ENCODE measurements around the gene CMIP. TPM values are rescaled to one million over a fixed set of nuclear protein-coding genes. Genes with fewer than 3 reads are reported as not detected.

The CMIP gene
- polyA plus RNA-seq, 3 donors, result 0.85 to 61.9 (median 0.93) TPM

DNA sequence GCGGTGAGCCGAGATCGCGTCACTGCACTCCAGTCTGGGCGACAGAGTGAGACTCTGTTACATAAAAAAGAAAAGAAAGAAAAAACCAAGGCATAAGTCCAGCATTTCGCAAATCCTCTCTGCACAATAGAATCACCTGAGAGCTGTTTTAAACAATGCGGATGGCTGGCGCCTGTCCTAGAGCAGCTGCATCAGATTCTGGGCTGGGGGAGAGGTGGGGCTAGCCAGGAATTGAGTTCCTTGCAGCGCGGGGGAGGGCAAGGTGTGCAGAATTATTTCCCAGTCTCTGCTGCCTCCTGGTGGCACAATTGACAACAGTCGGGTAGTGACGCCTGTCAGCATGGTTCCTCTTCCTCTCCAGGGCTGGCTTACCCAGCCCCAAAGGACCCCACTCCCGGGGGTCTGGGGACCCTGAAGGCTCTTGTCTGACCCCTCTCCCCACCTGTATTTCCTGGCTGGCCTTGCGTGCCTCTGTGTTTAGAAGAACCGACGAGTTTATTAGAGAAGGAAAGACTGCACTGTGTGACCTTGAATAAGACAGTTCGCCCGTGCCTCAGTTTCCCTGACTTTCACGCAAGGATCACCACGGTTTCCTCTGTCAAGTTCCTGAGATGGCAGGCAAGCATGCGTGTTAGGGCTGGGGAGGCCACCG lies 293.4 kb downstream of the CMIP start:
- H2AFZ ChIP-seq (ENCODE audit: insufficient read depth, low read depth, low read length, poor library complexity, severe bottlenecking), result peak overlapping the region; percentile 76
- no peaks in the 10 kb centered on the region for H4K20me1 ChIP-seq (ENCODE audit: insufficient read depth, low read length)
- H3K36me3 ChIP-seq (replicated peaks in 1 of 2; ENCODE audit: control insufficient read depth in 1 of 2, insufficient read depth in 2 of 2, low read length in 2 of 2), result no peaks in the 10 kb centered on the region
- peak overlapping the region; percentile 86 for H3K4me2 ChIP-seq (replicated peaks; ENCODE audit: extremely low read depth, low read length, poor library complexity, severe bottlenecking)
- peaks cover 35 to 38% of the 10 kb centered on the region in 2 donors for H3K4me1 ChIP-seq (ENCODE audit: control insufficient read depth in 1 of 2, insufficient read depth in 2 of 2, low read length in 2 of 2)
- Mint-ChIP-seq H3K4me3 (peak overlapping the region; percentile 72 to 88), H3K36me3 (peaks cover 0 to 3% of the 10 kb centered on the region in 2 donors), H3K9me3 (peaks cover 0 to 7% (median 0%) of the 10 kb centered on the region in 7 donors), H3K4me1 (peaks cover 40% of the 10 kb centered on the region), H3K27me3 (ENCODE audit: low read depth in 3 of 3) (peaks cover 0 to 3% (median 1%) of the 10 kb centered on the region in 3 donors), H3K27ac (peak overlapping the region; percentile 78 to 91 (median 88))
- WGBS (ENCODE audit: insufficient coverage), result 11% methylated on average over 12 of the region's 22 CpGs
- no peaks in the 10 kb centered on the region for H3K9me3 ChIP-seq (replicated peaks in 1 of 2; ENCODE audit: control insufficient read depth in 1 of 2, insufficient read depth in 1 of 2, low read length in 2 of 2)
- TF ChIP-seq, protein P1, sequence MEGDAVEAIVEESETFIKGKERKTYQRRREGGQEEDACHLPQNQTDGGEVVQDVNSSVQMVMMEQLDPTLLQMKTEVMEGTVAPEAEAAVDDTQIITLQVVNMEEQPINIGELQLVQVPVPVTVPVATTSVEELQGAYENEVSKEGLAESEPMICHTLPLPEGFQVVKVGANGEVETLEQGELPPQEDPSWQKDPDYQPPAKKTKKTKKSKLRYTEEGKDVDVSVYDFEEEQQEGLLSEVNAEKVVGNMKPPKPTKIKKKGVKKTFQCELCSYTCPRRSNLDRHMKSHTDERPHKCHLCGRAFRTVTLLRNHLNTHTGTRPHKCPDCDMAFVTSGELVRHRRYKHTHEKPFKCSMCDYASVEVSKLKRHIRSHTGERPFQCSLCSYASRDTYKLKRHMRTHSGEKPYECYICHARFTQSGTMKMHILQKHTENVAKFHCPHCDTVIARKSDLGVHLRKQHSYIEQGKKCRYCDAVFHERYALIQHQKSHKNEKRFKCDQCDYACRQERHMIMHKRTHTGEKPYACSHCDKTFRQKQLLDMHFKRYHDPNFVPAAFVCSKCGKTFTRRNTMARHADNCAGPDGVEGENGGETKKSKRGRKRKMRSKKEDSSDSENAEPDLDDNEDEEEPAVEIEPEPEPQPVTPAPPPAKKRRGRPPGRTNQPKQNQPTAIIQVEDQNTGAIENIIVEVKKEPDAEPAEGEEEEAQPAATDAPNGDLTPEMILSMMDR (IDR thresholded peaks at IDR 0.05), result peak; percentile 94
- H3K27me3 ChIP-seq (ENCODE audit: control insufficient read depth in 2 of 2, insufficient read depth in 2 of 2, low read length in 2 of 2), result no peaks in the 10 kb centered on the region
- peak overlapping the region; percentile 58 for H3K9ac ChIP-seq (ENCODE audit: insufficient read depth, low read length, poor library complexity, severe bottlenecking)
- peak; percentile 68 to 83 (median 79) for DNase-seq
- intact Hi-C loops (cut with micrococcal nuclease), result loop anchor here (5.0 to 10.0 kb wide), 8 partner anchors 113 to 703 kb away; partner anchors contain the start of genes ATMIN (in 1 of the 2) and GCSH (in 1 of the 2)
- no peaks in the 10 kb centered on the region for H3K79me2 ChIP-seq (ENCODE audit: insufficient read depth, low read length)
- peak overlapping the region; percentile 25 to 76 (median 30) for H3K4me3 ChIP-seq (replicated peaks in 1 of 3; ENCODE audit: low read depth in 2 of 3, low read length in 3 of 3)
- H3K27ac ChIP-seq (ENCODE audit: low read depth in 1 of 2, low read length in 2 of 2), result peak overlapping the region in 1 of 2 donors; percentile 72

DNA sequence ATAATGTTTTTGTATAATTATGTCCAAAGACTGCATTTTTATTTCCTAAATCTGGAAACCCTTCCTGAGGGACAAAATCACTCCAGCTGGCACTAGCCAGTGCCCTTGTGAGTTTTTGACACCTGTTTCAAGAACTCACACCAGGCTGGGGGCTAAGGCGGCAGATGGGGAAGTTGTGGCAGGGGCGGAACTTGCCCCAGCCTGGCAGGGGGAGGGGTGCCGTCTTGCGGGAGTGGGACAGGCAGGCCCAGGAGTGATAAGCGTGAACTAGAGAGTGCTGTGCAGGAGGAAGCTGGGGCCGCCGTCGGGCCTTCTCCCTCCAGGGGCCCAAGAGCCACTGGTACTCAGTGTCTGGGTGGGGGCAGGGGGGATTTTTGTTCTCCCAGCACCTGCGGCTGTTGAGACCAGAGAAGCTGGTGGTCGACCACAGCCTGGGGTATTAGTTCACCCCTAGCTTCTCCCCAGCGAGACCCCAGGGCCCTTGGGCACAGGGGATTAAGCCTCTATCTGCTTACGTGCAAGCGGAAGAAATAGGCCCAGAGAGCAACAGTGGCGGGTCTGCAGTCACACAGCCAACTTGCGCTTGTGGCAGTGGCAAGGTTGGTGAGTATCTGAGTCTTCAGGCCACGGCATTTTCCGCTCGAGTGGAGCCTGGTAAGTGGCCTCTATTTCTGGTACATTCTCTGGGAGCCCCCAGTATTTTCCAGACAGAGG lies 294.3 kb downstream of the CMIP start:
- TF ChIP-seq, protein P1 (IDR thresholded peaks at IDR 0.05), result no peak
- Histone ChIP-seq H3K27me3 (ENCODE audit: control insufficient read depth in 2 of 2, insufficient read depth in 2 of 2, low read length in 2 of 2) (no peaks in the 10 kb centered on the region), H3K79me2 (ENCODE audit: insufficient read depth, low read length) (no peaks in the 10 kb centered on the region), H2AFZ (ENCODE audit: insufficient read depth, low read depth, low read length, poor library complexity, severe bottlenecking) (peak overlapping the region; percentile 76), H3K36me3 (replicated peaks in 1 of 2; ENCODE audit: control insufficient read depth in 1 of 2, insufficient read depth in 2 of 2, low read length in 2 of 2) (no peaks in the 10 kb centered on the region), H3K4me1 (ENCODE audit: control insufficient read depth in 1 of 2, insufficient read depth in 2 of 2, low read length in 2 of 2) (peaks cover 35 to 38% of the 10 kb centered on the region in 2 donors), H3K27ac (ENCODE audit: low read depth in 1 of 2, low read length in 2 of 2) (peak overlapping the region; percentile 50 to 72), H3K4me2 (replicated peaks; ENCODE audit: extremely low read depth, low read length, poor library complexity, severe bottlenecking) (peak overlapping the region; percentile 86), H3K4me3 (replicated peaks in 1 of 3; ENCODE audit: low read depth in 2 of 3, low read length in 3 of 3) (peak overlapping the region in 2 of 3 experiments; percentile 13 to 76), H3K9me3 (replicated peaks in 1 of 2; ENCODE audit: control insufficient read depth in 1 of 2, insufficient read depth in 1 of 2, low read length in 2 of 2) (no peaks in the 10 kb centered on the region), H4K20me1 (ENCODE audit: insufficient read depth, low read length) (no peaks in the 10 kb centered on the region), H3K9ac (ENCODE audit: insufficient read depth, low read length, poor library complexity, severe bottlenecking) (no peak overlapping the region)
- H3K4me3 Mint-ChIP-seq, result peak overlapping the region; percentile 52 to 88
- H3K36me3 Mint-ChIP-seq, result peaks cover 0 to 3% of the 10 kb centered on the region in 2 donors
- peak; percentile 80 to 84 (median 81) for DNase-seq
- peak overlapping the region; percentile 63 to 91 (median 83) for H3K27ac Mint-ChIP-seq
- peaks cover 40% of the 10 kb centered on the region for H3K4me1 Mint-ChIP-seq
- H3K9me3 Mint-ChIP-seq, result peaks cover 0 to 7% (median 0%) of the 10 kb centered on the region in 7 donors
- WGBS (ENCODE audit: insufficient coverage), result 30% methylated on average over 10 of the region's 18 CpGs
- H3K27me3 Mint-ChIP-seq (ENCODE audit: low read depth in 3 of 3), result peaks cover 0 to 3% (median 1%) of the 10 kb centered on the region in 3 donors
- intact Hi-C loops (cut with micrococcal nuclease), result loop anchor here (5.0 to 10.0 kb wide), 8 partner anchors 114 to 704 kb away; partner anchors contain the start of genes ATMIN (in 1 of the 2) and GCSH (in 1 of the 2)

Measured in CD14-positive monocyte (primary cell).